GM12874 (cell line): ENCODE measurements around the gene GLB1L.

ENCODE experiments used
- CTCF ChIP-seq: IDR thresholded peaks from 2 replicates; pipeline ENCODE4 v1.5.1; 2011; ENCODE audit warnings: low read depth, mild to moderate bottlenecking, control low read depth, low read length, moderate library complexity; ENCODE audit not compliant: insufficient read depth

The GLB1L gene

GRCh38 chr2:219205165-219205538 is 40.1 kb downstream of the GLB1L start:
- no peak for TF ChIP-seq CTCF

- no peak for TF ChIP-seq CTCF
These were observed 40.6 kb downstream of the GLB1L start for GRCh38 chr2:219204425-219205164.

GRCh38 chr2:219199470-219200211 is 45.6 kb downstream of the GLB1L start:
- no peak for TF ChIP-seq CTCF

GRCh38 chr2:219198974-219199373 is 46.3 kb downstream of the GLB1L start:
- no peak for TF ChIP-seq CTCF

- no peak for TF ChIP-seq CTCF
These were observed 47.9 kb downstream of the GLB1L start for GRCh38 chr2:219197388-219197787.

GRCh38 chr2:219186754-219187456 is 58.3 kb downstream of the GLB1L start:
- no peak for TF ChIP-seq CTCF
